CD4-positive, alpha-beta T cell treated with Interleukin-12 subunit alpha and Interleukin-12 subunit beta, for 1 hour (primary cell): ENCODE results near the gene ZNF776.
"Not testable (repeated sequence)": the region's sequence is repeated elsewhere in the genome, so short reads cannot be mapped to it uniquely, and the experiment has no call there.

Experiments
- DNase-seq: peaks from one replicate; pipeline ENCODE4 v3.0.0-alpha.2; 2020

ZNF776 gene

GRCh38 chr19:57779220-57779845, 32.7 kb downstream of the ZNF776 start:
- no peak for DNase-seq

GRCh38 chr19:57786286-57786685, 39.7 kb downstream of the ZNF776 start:
- no peak for DNase-seq

- no peak for DNase-seq
Measured at GRCh38 chr19:57786906-57787305, 40.3 kb downstream of the ZNF776 start.

- no peak for DNase-seq
Measured at GRCh38 chr19:57788114-57788692, 41.6 kb downstream of the ZNF776 start.

GRCh38 chr19:57789288-57789687, 42.7 kb downstream of the ZNF776 start:
- no peak for DNase-seq

- not testable (repeated sequence) for DNase-seq
Measured at GRCh38 chr19:57796580-57796979, 50.0 kb downstream of the ZNF776 start.

- DNase-seq = no peak
Measured at GRCh38 chr19:57800696-57801095, 54.1 kb downstream of the ZNF776 start.

GRCh38 chr19:57802269-57802668, 55.7 kb downstream of the ZNF776 start:
- DNase-seq = no peak

- no peak for DNase-seq
Measured at GRCh38 chr19:57803265-57803593, 56.6 kb downstream of the ZNF776 start.

GRCh38 chr19:57803594-57804325, 57.1 kb downstream of the ZNF776 start:
- no peak for DNase-seq

GRCh38 chr19:57807541-57807940, 60.9 kb downstream of the ZNF776 start:
- DNase-seq = no peak
